Common myeloid progenitor, CD34-positive (primary cell): ENCODE measurements around the gene SLC10A1.

Experiments
- CTCF ChIA-PET: fragments of 350-600 bp; sonication (Branson Sonifier 250); formaldehyde crosslinking; loops from one replicate; lab custom pipeline; 2021; ENCODE audit warnings: antibody characterized with exemption; lab: Charles Lee
- POLR2A ChIA-PET: fragments of 350-600 bp; sonication (Branson Sonifier 250); formaldehyde crosslinking; loops from one replicate; lab custom pipeline; 2021; ENCODE audit warnings: antibody characterized with exemption; lab: Charles Lee
- DNase-seq, 3 donors: peaks; one replicate each; pipeline versions ENCODE4 v3.0.0 to v3.0.0-alpha.2; 2013
- H3K27ac ChIP-seq, 2 experiments: 1 replicate in 1 of 2; 2 replicates in 1 of 2; pipeline ENCODE4 v1.7.0; 2013; ENCODE audit warnings: inconsistent platforms in 2 of 2, low read length in 2 of 2, mild to moderate bottlenecking in 2 of 2, low read depth in 1 of 2, moderate library complexity in 1 of 2; ENCODE audit not compliant: severe bottlenecking in 2 of 2, insufficient read depth in 1 of 2, poor library complexity in 1 of 2
- H3K27me3 ChIP-seq, 5 experiments: replicated peaks in 2 of 5; 1 replicate in 3 of 5; 2 replicates in 2 of 5; pipeline versions ENCODE4 v1.6.1 to v1.7.0; 2013; ENCODE audit warnings: low read length in 4 of 5, mild to moderate bottlenecking in 2 of 5, moderate library complexity in 2 of 5, inconsistent platforms in 1 of 5; ENCODE audit not compliant: insufficient read depth in 5 of 5, control insufficient read depth in 4 of 5
- H3K36me3 ChIP-seq, 4 experiments: 1 replicate in 2 of 4; 2 replicates in 2 of 4; pipeline versions ENCODE4 v1.6.1 to v1.7.0; 2013; ENCODE audit warnings: low read length in 3 of 4, control low read depth in 1 of 4, mild to moderate bottlenecking in 1 of 4; ENCODE audit not compliant: control insufficient read depth in 4 of 4, insufficient read depth in 4 of 4
- H3K4me1 ChIP-seq, 4 experiments: 1 replicate in 3 of 4; 2 replicates in 1 of 4; pipeline versions ENCODE4 v1.6.1 to v1.7.1; 2013; ENCODE audit warnings: low read length in 3 of 4, mild to moderate bottlenecking in 3 of 4, control low read depth in 1 of 4, inconsistent platforms in 1 of 4, moderate library complexity in 1 of 4; ENCODE audit not compliant: control insufficient read depth in 4 of 4, insufficient read depth in 4 of 4; ENCODE audit errors: control extremely low read depth in 1 of 4
- H3K4me3 ChIP-seq, 7 experiments: 1 replicate in 4 of 7; 2 replicates in 3 of 7; pipeline versions ENCODE4 v1.5.1 to v1.7.0; 2013; ENCODE audit warnings: mild to moderate bottlenecking in 7 of 7, low read length in 6 of 7, moderate library complexity in 6 of 7, inconsistent platforms in 2 of 7, low read depth in 2 of 7, control low read depth in 1 of 7; ENCODE audit not compliant: insufficient read depth in 4 of 7, control insufficient read depth in 1 of 7; ENCODE audit errors: extremely low read depth in 1 of 7
- H3K9me3 ChIP-seq, 5 experiments: 1 replicate in 4 of 5; 2 replicates in 1 of 5; pipeline versions ENCODE4 v1.6.1 to v1.7.1; 2013; ENCODE audit warnings: low read length in 4 of 5, mild to moderate bottlenecking in 2 of 5, inconsistent platforms in 1 of 5, low read depth in 1 of 5, moderate library complexity in 1 of 5; ENCODE audit not compliant: control insufficient read depth in 4 of 5, insufficient read depth in 2 of 5; ENCODE audit errors: control extremely low read depth in 1 of 5
- WGBS: methylation state at CpG from one replicate; pipeline ENCODE4 v1.1.5; 2013; ENCODE audit not compliant: insufficient coverage; 5-methylcytosine and 5-hydroxymethylcytosine counted together

SLC10A1 gene

GRCh38 chr14:69766984-69767368 lies 30.1 kb downstream of the SLC10A1 start, which contains the start of gene SRSF5:
TSS of gene SRSF5 (plus strand) at chr14:69767142. CDS start at chr14:69768157, 1,015 bp downstream.
- H3K9me3 ChIP-seq, result peaks cover 0 to 6% (median 0%) of the 10 kb centered on the region in 5 experiments
- H3K4me3 ChIP-seq, result peak within 1 kb of the TSS; percentile 71 to 100 (median 98)
- POLR2A ChIA-PET, result interaction anchor here (0.5 to 1.8 kb wide), 4 partner anchors 10 to 251 kb away, joined by 3 to 12 read pairs (median 4); no protein-coding TSS in a partner anchor
- WGBS, result 0% methylated on average over 28 of the region's 31 CpGs
- CTCF ChIA-PET, result interaction anchor here (0.7 to 1.3 kb wide), 4 partner anchors 12 to 109 kb away, joined by 3 to 6 read pairs (median 4); no protein-coding TSS in a partner anchor
- peaks cover 14 to 41% (median 35%) of the 10 kb centered on the region in 4 experiments for H3K36me3 ChIP-seq
- H3K27me3 ChIP-seq, result no peaks in the 10 kb centered on the region
- peak within 1 kb of the TSS; percentile 100 for H3K27ac ChIP-seq
- DNase-seq, result peak; percentile 96 to 97 (median 96)
- peaks cover 10 to 28% (median 18%) of the 10 kb centered on the region in 4 experiments for H3K4me1 ChIP-seq

GRCh38 chr14:69763761-69764510 lies 33.1 kb downstream of the SLC10A1 start:
- WGBS, result 93% methylated on average over 2 of the region's 6 CpGs
- peaks cover 16 to 31% (median 22%) of the 10 kb centered on the region in 4 experiments for H3K4me1 ChIP-seq
- H3K9me3 ChIP-seq, result peaks cover 0 to 6% (median 0%) of the 10 kb centered on the region in 5 experiments
- peaks cover 8 to 11% (median 10%) of the 10 kb centered on the region in 4 experiments for H3K36me3 ChIP-seq
- no peak overlapping the region for H3K27ac ChIP-seq
- no peak overlapping the region for H3K4me3 ChIP-seq
- peak in 2 of 3 donors; percentile 56 to 71 for DNase-seq
- CTCF ChIA-PET, result interaction anchor here (0.6 kb wide), 1 partner anchor 133 kb away, joined by 4 read pairs; no protein-coding TSS in a partner anchor
- POLR2A ChIA-PET, result no interaction called here
- H3K27me3 ChIP-seq, result no peaks in the 10 kb centered on the region

- H3K27ac ChIP-seq, result no peak overlapping the region
- CTCF ChIA-PET, result interaction anchor here (0.9 to 1.4 kb wide), 3 partner anchors 10 to 63 kb away, joined by 3 to 4 read pairs (median 3); no protein-coding TSS in a partner anchor
- H3K9me3 ChIP-seq, result peaks cover 0 to 6% (median 0%) of the 10 kb centered on the region in 5 experiments
- no CpG with 5 or more reads among the region's 1 CpG for WGBS
- POLR2A ChIA-PET, result no interaction called here
- H3K4me3 ChIP-seq, result no peak overlapping the region
- no peaks in the 10 kb centered on the region for H3K36me3 ChIP-seq
- H3K27me3 ChIP-seq, result no peaks in the 10 kb centered on the region
- DNase-seq, result peak in 2 of 3 donors; percentile 64 to 74
- peaks cover 4 to 11% (median 8%) of the 10 kb centered on the region in 4 experiments for H3K4me1 ChIP-seq
Observed at GRCh38 chr14:69760810-69761209, 36.2 kb downstream of the SLC10A1 start.

GRCh38 chr14:69756298-69756697 lies 40.7 kb downstream of the SLC10A1 start:
- WGBS, result 100% methylated on average over 3 of the region's 3 CpGs
- CTCF ChIA-PET, result interaction anchor here (1.3 kb wide), 1 partner anchor 11 kb away, joined by 3 read pairs; no protein-coding TSS in a partner anchor
- no peak overlapping the region for H3K27ac ChIP-seq

GRCh38 chr14:69755784-69756183 lies 41.3 kb downstream of the SLC10A1 start:
- no peak overlapping the region for H3K4me3 ChIP-seq
- H3K27ac ChIP-seq, result no peak overlapping the region
- 100% methylated on average over 2 of the region's 2 CpGs for WGBS
- CTCF ChIA-PET, result interaction anchor here (0.5 to 1.3 kb wide), 2 partner anchors 10 to 785 kb away, joined by 3 read pairs; no protein-coding TSS in a partner anchor
- DNase-seq, result no peak
- H3K4me1 ChIP-seq, result peaks cover 2 to 17% (median 4%) of the 10 kb centered on the region in 4 experiments
- H3K27me3 ChIP-seq, result no peaks in the 10 kb centered on the region
- H3K9me3 ChIP-seq, result no peaks in the 10 kb centered on the region
- POLR2A ChIA-PET, result no interaction called here
- H3K36me3 ChIP-seq, result no peaks in the 10 kb centered on the region

More at GRCh38 chr14:69756298-69756697, 40.7 kb downstream of the SLC10A1 start:
- Histone ChIP-seq H3K4me1 (peaks cover 4 to 22% (median 6%) of the 10 kb centered on the region in 4 experiments), H3K4me3 (no peak overlapping the region), H3K36me3 (no peaks in the 10 kb centered on the region), H3K27me3 (no peaks in the 10 kb centered on the region), H3K9me3 (no peaks in the 10 kb centered on the region)
- no peak for DNase-seq
- POLR2A ChIA-PET, result no interaction called here

- POLR2A ChIA-PET, result no interaction called here
Observed at GRCh38 chr14:69755296-69755695, 41.7 kb downstream of the SLC10A1 start.

More at GRCh38 chr14:69755296-69755695, 41.7 kb downstream of the SLC10A1 start:
- Histone ChIP-seq H3K9me3 (no peaks in the 10 kb centered on the region), H3K27ac (no peak overlapping the region), H3K4me1 (peaks cover 0 to 13% (median under 1%) of the 10 kb centered on the region in 4 experiments), H3K27me3 (no peaks in the 10 kb centered on the region), H3K36me3 (no peaks in the 10 kb centered on the region), H3K4me3 (no peak overlapping the region)
- no peak for DNase-seq
- CTCF ChIA-PET, result interaction anchor here (0.5 to 1.9 kb wide), 4 partner anchors 10 to 785 kb away, joined by 3 to 5 read pairs (median 4); partner anchors contain the start of gene SRSF5
